Esophagus muscularis mucosa (tissue), 4 donors: ENCODE data around the gene POLN.

Experiments
- EP300 ChIP-seq: sonication (generic); formaldehyde crosslinking; IDR thresholded peaks from one replicate; pipeline ENCODE4 v1.6.1; 2017; ENCODE audit warnings: antibody characterized with exemption
- POLR2A ChIP-seq: fragments of 450-650 bp; IDR thresholded peaks from one replicate; pipeline ENCODE4 v1.6.1; 2017; ENCODE audit warnings: antibody characterized with exemption, moderate library complexity, mild to moderate bottlenecking, low read depth
- TF ChIP-seq, protein P1 (sequence below), 3 experiments: fragments of 200-600 bp in 2 of 3; fragments of 450-650 bp in 1 of 3; sonication (generic) in 2 of 3; IDR thresholded peaks; one replicate each; pipeline ENCODE4 v1.5.1; 2017 to 2019; ENCODE audit warnings: antibody characterized with exemption in 3 of 3, mild to moderate bottlenecking in 2 of 3, moderate library complexity in 1 of 3

DNA sequence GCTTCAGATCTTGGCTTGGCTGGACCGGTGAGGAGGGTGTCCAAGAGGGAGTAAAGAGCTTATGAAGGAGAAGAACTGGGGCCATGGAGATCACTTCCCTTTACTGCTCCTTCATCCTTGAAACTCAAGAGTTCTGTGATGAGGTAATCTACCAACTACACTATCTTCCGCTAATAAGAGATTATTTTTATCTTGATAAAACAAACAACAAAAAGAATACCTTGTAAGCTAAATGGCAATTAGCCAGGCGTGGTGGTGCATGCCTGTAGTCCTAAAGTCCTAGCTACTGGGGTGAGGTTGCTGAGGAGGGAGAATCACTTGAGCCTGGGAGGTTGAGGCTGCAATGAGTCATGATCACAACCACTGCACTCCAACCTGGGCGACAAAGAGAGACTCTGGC lies 47.4 kb downstream of the POLN start:
- TF ChIP-seq, protein P1, sequence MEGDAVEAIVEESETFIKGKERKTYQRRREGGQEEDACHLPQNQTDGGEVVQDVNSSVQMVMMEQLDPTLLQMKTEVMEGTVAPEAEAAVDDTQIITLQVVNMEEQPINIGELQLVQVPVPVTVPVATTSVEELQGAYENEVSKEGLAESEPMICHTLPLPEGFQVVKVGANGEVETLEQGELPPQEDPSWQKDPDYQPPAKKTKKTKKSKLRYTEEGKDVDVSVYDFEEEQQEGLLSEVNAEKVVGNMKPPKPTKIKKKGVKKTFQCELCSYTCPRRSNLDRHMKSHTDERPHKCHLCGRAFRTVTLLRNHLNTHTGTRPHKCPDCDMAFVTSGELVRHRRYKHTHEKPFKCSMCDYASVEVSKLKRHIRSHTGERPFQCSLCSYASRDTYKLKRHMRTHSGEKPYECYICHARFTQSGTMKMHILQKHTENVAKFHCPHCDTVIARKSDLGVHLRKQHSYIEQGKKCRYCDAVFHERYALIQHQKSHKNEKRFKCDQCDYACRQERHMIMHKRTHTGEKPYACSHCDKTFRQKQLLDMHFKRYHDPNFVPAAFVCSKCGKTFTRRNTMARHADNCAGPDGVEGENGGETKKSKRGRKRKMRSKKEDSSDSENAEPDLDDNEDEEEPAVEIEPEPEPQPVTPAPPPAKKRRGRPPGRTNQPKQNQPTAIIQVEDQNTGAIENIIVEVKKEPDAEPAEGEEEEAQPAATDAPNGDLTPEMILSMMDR (IDR thresholded peaks at IDR 0.05), result no peak
- TF ChIP-seq POLR2A (no peak), EP300 (no peak)
